GM19328 (cell line): ENCODE measurements around the gene PIK3CD.
"Not testable (repeated sequence)": the region's sequence is repeated elsewhere in the genome, so short reads cannot be mapped to it uniquely, and the experiment has no call there.

Source experiments
- ATAC-seq: cut with Tn5 transposase; IDR thresholded peaks from one replicate; pipeline ENCODE4 v1.9.1; 2021; ENCODE audit warnings: mild to moderate bottlenecking, moderate library complexity; ENCODE audit not compliant: unreplicated experiment

PIK3CD gene

DNA sequence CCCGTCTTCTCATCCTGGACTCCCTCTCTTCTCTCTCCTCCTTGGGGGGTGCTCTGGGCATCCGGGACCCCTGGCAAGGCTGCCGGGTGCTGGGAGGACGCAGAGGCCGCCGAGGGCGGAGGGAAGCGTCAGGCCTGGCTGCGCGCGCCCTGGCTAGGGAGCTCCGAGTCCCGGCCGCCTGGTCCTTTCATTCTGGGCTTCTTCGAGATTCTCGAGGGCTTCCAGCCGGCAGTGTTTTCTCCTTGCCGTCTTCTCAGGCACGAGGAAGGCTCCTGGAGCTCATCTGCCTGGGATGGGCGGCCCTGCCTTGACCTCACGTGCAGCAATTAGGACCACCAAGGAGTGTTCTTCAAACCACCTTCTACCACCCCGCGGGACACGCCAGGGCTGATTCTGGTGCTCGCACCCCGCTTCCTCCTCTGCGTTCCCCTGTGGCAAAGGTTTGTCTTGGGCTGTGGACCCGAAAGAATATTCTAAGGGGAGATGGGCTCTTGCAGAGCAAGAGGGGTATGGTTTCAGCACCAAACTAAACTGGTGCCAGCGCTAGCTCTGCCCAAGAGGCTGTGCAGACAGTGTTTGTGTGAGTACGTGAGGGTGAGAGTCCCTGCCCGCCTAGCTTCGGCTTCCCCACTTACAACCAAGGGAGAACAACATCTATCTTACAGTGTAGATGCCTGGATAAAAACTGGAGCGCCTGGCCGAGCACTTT lies 36.5 kb downstream of the PIK3CD start:
- no peak for ATAC-seq

DNA sequence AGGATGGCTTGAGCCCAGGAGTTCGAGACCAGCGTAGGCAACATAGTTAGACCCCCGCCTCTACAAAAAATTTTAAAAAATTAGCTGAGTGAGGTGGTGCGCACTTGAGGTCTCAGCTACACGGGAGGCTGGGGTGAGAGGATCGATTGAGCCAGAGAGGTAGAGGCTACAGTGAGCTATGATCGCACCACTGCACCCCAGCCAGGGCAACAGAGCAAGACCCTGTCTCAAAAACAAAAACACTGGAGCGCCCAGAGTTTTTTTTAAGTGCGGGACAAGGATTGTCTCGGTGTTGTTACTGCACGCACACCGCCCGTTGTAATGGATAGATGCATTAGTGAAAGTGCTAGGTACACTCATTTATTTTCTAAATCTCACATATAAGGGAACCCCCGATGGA lies 37.1 kb downstream of the PIK3CD start:
- peak; percentile 2 for ATAC-seq

DNA sequence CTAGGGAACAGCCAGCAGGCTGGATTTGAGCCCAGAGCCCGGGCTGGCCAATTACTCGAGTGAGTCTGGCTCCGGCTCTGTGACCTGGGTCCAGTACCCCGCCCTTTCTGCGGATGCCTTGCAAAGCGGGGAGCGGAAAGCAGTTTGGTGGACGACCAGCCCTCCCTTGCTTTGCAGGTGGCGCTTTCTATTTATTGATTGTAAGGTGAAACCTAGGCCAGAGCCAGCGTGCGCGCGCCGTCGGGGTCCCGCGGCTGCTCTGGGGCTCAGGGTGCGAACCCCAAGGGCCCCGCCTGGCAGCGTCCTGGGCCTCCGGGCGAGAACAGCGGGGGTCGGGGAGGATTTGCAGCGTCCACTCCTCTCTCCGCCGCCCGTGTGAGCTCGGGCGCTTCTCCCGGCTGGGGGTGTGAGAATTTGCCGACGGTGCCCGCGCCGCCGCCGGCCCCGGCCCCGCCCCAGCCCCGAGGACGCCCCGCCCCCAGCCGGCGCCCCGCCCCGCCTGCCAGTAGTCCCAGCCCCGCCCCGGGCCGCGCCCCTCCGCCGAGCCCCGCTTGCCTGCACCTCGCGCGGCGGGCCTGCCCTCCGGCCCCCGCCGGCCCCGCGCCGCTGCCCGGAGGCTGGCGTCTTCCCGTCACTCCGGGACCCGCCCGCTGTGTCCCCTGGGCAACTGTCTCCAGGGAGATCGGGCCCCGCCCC lies 37.6 kb downstream of the PIK3CD start:
- ATAC-seq, result peak; percentile 54

DNA sequence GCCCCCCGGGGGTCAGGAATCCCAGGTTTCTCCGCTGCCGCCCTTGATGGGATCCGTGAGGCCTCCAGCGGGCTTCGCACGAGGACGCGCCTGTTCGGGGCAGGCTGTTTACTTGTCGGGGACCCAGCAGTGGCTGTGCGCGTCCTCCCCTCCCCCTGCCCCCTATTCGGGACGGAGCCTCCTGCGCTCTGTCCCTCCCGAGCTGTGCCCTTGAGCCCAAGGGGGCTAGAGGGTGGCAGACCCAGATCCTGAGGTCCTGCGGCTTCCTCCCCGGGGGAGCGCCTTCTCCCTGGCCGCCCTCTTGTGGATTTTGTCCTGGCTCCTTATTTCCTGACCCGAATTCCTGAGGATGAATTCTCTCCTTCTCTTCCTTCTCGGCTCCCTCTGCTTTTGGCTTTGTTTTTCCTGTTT lies 38.4 kb downstream of the PIK3CD start:
- ATAC-seq, result no peak

DNA sequence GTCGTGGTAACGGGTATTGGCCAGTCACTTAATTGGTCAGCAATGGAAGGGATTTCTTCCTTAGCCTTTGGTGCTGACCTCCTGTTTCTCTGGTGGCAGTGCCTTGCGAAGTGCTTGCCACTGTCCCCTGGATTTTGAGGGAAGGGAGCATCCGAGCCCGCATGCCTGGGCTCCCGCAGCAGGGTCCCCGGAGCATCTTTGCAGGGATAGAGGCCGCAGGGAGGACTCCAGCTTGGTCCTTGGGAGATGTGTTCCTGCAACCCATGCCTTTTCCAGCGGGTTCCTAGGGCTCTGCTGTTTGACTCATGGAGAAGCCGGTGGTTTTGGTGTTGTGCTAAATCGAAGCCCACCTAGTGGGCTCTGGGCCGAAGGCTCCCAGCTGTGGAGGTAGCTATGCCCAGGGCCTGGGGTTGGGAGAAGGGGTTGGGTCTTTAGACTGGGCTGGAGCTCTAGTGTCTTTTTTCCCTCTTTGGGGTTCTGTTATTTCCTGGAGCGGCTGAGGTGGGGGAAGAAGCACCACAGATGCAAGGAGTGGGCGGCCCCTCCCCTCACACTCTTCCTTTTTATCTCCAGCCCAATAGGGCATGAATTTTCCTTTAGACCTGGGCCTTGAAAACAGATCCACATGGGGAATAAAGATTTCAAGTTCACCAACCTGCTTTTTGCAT lies 39.0 kb downstream of the PIK3CD start:
- ATAC-seq, result no peak

DNA sequence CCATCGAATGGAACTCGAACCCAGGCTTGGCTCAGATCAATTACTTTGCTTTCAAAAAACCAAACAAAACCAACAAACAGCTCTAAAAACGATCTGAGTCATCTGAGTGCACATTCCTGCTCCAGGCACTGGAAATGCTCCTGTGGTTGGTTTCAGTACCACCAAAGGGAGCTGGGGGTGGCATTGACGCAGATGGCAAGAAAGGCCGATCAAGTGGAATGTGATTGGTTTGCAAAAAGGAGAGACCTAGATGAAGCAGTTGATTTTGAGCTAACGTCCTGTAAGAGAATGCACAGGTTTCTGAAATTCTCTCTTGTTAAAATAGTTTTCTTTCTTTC lies 39.5 kb downstream of the PIK3CD start:
- no peak for ATAC-seq

DNA sequence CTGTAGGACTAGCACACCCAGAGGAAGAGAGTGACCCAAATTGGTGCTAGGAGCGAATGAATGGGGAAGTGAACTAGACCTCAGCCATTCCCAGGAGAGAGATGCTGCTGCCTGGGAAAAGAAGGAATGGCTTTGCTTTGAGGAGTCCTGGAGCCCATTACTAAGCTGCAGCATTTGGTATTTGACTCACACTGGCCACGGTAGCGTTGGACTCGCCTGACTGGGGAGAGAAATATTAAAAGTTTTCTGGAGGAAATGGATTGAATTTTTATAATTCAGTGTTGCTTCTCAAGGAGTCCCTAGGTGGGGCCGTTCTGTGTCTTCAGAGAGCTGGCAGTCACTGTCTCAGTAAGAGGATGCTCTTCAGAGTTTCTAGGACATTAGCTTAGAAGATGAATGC lies 40.2 kb downstream of the PIK3CD start:
- no peak for ATAC-seq

DNA sequence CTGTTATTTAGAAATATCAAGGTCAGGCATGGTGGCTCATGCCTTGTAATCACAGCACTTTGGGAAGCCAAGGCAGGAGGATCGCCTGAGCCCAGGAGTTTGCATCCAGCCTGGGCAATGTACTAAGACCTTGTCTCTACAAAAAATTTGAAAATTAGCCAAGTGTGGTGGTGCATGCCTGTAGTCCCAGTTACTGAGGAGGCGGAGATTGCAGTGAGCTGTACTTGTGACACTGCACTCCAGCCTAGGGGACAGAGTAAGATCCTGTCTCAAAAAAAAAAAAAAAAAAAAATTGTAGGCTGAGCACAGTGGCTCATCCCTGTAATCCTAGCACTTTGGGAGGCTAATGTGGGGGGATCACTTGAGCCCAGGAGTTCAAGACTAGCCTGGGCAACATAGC lies 45.3 kb downstream of the PIK3CD start:
- no peak for ATAC-seq

DNA sequence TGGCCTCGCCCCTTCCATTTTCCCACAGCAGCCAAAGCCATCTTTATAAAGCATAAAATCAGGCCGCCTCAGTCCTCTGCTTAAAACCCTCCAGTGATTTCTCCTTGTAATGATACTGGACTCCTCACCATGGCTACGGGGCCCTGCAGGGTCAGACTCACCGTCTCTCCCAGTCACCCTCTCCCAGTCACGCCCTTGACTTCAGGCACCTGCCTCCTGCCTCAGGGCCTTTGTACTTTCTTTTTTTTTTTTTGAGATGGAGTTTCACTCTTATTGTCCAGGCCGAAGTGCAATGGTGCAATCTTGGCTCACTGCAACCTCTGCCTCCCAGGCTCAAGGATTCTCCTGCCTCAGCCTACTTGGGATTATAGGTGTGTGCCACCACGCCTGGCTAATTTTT lies 47.8 kb downstream of the PIK3CD start:
- no peak for ATAC-seq

DNA sequence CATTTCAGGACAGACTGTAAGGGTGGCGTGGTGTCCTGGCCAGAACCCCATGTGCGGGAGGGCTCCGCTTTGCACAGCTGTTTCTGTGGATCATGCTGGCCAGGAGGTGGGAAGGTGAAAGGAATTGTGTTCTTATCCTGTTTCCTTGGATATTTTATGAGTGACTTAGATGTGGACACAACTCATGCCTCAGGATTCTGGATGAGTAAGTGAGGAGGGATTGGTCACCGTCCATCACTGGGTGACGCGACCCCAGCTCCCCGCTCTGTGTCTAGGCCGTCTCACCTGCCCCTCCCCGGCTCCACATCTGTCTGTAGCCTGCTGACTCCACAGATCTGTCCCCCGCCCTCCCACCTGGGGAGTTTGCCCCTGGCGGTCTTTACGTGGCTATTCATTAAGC lies 48.8 kb downstream of the PIK3CD start:
- ATAC-seq, result no peak

DNA sequence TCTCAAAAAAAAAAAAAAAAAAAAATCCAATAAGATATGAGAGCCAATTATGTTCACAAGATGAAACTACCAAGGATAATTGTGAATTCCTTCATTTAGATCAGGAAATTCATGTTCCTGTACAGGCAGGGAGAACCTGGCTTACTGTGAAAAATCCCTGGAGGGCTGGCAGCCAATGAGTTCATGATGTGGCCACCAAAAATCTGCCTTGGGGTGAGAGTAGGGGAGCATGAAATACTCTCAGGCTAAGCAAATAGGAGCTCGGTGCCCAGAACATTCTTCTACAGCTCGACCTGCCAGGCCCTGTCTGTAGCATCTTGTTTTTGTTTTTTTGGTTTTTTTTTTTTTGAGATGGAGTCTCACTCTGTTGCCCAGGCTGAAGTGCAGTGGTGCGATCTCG lies 50.1 kb downstream of the PIK3CD start:
- no peak for ATAC-seq

DNA sequence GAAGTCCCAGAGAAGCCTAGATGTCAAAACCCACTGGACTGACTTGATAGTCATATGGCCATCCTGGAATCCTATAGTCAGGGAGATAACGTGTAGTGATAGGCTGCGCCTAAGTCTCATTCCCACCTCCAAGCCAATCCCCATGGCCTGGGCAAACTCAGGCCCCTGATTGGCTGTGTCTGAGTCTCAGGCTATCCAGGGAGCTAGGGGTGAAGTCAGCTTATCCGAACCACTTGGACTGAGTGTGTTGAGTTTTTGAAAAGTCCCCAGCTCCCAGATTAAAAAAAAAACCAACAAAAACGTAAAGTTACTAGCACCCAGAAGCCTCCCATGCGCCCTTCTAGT lies 51.6 kb downstream of the PIK3CD start:
- no peak for ATAC-seq

DNA sequence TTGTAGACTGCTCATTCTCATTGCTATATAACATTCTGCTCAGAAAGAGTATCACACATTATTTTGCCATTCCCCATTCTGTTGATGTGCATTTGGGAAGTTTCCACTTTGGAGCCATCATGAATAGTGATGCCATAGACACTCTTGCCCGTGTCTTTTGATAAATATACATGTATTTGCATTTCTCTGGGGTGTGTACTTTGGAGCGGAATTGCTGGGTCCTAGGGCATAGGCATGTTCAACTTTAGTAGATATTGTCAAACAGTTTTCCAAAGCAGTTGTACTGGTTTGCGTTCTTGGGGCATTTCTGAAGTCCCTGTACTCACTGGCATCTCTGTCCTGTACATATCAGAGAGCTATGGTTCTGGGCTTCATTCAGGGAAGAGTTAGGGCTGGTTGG lies 52.1 kb downstream of the PIK3CD start:
- no peak for ATAC-seq

DNA sequence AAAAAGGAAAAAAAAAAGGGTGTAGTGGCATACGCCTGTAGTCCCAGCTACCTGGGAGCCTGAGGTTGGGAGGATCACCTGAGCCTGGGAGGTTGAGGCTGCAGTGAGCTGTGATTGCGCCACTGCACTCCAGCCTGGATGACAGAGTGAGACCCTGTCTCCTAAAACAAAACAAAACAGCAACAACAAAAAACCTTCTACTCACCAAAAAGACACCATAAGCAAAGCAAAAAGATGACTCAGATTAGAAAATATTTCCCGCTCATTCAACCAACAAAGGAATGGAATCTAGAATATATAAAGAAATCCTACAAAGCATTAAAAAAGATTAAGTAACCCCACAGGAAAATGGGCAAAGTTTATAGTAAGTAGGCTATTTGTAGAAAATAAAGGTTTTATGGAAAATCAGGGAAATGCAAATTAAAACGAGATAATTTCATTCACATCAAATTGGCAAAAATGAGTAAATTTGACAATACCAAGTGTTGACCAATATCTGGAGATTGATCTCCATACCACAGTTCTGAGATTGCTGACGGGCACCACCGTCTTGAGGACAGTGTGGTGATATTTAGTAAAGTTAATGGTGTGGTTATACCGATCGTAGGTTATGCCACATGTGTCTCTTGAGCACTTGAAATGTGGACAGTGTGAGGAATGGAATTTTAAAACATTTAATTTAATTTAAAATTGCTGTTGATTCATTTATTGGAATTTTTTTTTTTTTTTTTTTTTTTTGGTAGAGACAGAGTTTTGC lies 54.0 kb downstream of the PIK3CD start:
- ATAC-seq, result no peak

DNA sequence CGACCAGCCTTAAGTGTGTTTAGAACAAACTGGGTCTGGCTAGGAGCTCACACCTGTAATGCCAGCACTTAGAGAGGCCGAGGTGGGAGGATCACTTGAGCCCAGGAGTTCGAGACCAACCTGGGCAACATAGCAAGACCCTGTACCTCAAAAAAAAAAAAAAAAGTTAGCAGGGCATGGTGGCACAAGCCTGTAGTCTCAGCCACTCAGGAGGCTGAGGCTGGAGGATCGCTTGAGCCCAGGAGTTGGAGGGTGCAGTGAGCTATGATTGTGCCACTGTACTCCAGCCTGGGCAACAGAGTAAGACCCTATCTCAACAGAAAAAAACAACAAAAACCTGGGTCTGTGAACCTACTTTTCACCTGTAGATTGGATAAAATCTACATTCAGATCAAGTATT lies 54.6 kb downstream of the PIK3CD start:
- ATAC-seq, result no peak

DNA sequence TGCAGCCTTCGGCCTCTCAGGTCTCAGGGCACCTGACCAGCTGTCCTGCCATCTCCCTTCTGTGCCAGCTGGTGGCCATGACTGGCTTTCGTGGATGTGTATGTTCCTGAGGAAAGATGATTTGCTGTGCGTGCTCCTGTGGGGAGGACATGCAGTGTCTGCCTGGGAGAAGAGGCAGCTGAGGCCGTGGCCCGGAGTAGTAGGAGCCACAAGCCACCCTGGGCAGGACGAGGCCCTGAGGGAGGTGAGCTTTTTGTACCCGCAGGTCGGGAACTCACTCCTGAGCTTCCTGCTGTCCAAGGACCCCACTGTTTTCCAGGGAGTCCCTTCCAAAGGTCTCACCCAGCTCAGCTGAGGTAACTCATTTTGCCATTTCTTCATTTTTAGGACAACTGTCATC lies 58.5 kb downstream of the PIK3CD start:
- no peak for ATAC-seq

DNA sequence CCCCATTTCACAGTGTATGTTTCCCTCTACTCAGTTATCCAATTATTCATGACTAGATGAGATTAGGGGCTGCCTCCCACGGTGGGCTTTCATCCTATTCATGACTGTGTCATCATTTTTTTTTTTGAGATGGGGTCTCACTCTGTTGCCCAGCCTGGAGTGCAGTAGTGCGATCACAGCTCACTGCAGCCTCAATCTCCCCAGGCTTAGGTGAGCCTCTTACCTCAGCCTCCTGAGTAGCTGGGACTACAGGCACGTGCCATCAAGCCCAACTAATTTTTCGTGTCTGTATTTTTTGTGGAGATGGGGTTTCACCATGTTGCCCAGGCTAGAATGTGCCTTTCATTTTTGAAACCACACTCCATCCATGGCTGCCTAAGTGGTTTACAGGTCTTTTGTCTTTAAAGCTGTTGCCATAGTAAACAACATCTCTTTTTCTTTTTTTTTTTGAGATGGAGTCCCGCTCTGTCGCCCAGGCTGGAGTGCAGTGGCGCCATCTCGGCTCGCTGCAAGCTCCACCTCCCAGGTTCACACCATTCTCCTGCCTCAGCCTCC lies 60.0 kb downstream of the PIK3CD start:
- no peak for ATAC-seq

DNA sequence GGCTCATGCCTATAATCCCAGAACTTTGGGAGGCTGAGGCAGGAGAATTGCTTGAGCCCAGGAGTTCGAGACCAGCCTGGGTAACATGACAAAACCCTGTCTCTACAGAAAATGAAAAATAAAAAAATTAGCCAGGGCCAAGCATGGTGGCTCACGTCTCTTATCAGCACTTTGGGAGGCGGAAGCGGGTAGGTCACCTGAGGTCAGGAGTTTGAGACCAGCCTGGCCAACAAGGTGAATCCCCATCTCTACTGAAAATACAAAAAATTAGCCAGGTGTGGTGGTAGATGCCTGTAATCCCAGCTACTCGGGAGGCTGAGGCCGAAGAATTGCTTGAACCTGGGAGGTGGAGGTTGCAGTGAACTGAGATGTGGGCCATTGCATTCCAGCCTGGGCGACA lies 61.2 kb downstream of the PIK3CD start:
- not testable (repeated sequence) for ATAC-seq

DNA sequence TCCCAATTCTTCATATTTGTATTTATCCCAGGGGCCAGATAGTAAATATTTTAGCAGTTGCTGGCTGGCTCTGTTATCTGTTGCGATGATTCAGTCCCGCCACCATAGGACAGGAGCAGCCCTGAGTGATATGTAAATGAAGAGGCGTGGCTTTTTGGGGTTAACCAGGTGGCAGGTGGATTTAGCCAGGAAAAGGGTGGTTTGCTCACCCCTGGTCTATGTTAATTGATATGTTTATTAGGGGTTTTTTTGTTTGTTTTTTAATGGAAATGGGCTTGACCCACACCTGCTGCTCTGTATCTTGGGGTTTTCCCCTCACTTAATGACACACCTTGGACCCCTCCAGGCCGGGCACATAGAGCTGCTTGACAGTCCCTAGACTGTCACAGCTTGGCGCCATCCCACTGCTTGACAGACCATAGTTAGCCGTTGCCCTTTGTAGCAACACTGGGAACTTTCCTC lies 62.8 kb downstream of the PIK3CD start:
- no peak for ATAC-seq

DNA sequence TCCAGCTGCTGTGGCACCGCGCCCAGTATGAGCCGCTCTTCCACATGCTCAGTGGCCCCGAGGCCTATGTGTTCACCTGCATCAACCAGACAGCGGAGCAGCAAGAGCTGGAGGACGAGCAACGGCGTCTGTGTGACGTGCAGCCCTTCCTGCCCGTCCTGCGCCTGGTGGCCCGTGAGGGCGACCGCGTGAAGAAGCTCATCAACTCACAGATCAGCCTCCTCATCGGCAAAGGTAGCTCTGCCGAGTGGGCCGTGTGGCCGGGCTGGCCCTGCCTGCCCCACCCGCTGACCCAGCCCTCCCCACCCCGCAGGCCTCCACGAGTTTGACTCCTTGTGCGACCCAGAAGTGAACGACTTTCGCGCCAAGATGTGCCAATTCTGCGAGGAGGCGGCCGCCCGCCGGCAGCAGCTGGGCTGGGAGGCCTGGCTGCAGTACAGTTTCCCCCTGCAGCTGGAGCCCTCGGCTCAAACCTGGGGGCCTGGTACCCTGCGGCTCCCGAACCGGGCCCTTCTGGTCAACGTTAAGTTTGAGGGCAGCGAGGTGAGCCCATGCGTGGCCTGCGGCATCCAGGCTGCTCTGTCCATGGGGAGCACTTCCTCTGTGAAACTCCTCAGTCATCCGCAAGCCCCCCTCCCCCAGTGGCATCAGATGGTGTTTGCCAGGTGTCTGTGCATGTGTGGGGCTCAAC lies 64.2 kb downstream of the PIK3CD start:
- no peak for ATAC-seq
